ENCODE measurements around the gene ESR1.
"Not testable (repeated sequence)": the region's sequence is repeated elsewhere in the genome, so short reads cannot be mapped to it uniquely, and the experiment has no call there.

The ESR1 gene

GRCh38 chr6:151814614-151815013 is 7.1 kb downstream of the ESR1 start:
- no peak for DNase-seq

GRCh38 chr6:151822252-151823111 is 15.0 kb downstream of the ESR1 start:
- DNase-seq: no peak

- DNase-seq: no peak
These were observed 19.1 kb downstream of the ESR1 start for GRCh38 chr6:151826517-151827142.

- DNase-seq: no peak
These were observed 25.2 kb downstream of the ESR1 start for GRCh38 chr6:151832710-151833109.

GRCh38 chr6:151835396-151835795 is 27.9 kb downstream of the ESR1 start:
- no peak for DNase-seq

- no peak for DNase-seq
These were observed 29.7 kb downstream of the ESR1 start for GRCh38 chr6:151837223-151837622.

- no peak for DNase-seq
These were observed 35.3 kb downstream of the ESR1 start for GRCh38 chr6:151842816-151843215.

GRCh38 chr6:151847064-151847463 is 39.6 kb downstream of the ESR1 start:
- peak; percentile 9 for DNase-seq

- no peak for DNase-seq
These were observed 43.1 kb downstream of the ESR1 start for GRCh38 chr6:151850479-151851003.

- DNase-seq: no peak
These were observed 50.8 kb downstream of the ESR1 start for GRCh38 chr6:151858294-151858693.

GRCh38 chr6:151862461-151862860 is 55.0 kb downstream of the ESR1 start:
- no peak for DNase-seq

GRCh38 chr6:151867361-151867869 is 59.9 kb downstream of the ESR1 start:
- DNase-seq: not testable (repeated sequence)

GRCh38 chr6:151869345-151869744 is 61.9 kb downstream of the ESR1 start:
- no peak for DNase-seq

GRCh38 chr6:151869787-151870186 is 62.3 kb downstream of the ESR1 start:
- no peak for DNase-seq

- no peak for DNase-seq
These were observed 62.9 kb downstream of the ESR1 start for GRCh38 chr6:151870375-151870774.

- DNase-seq: no peak
These were observed 68.0 kb downstream of the ESR1 start for GRCh38 chr6:151875524-151875923.

- no peak for DNase-seq
These were observed 68.6 kb downstream of the ESR1 start for GRCh38 chr6:151876122-151876521.

GRCh38 chr6:151877458-151877857 is 70.0 kb downstream of the ESR1 start:
- no peak for DNase-seq

GRCh38 chr6:151881231-151881630 is 73.7 kb downstream of the ESR1 start:
- no peak for DNase-seq

- no peak for DNase-seq
These were observed 74.7 kb downstream of the ESR1 start for GRCh38 chr6:151882206-151882605.

- DNase-seq: no peak
These were observed 77.8 kb downstream of the ESR1 start for GRCh38 chr6:151885234-151885633.

- no peak for DNase-seq
These were observed 84.0 kb downstream of the ESR1 start for GRCh38 chr6:151891524-151891923.

GRCh38 chr6:151894426-151894825 is 86.9 kb downstream of the ESR1 start:
- not testable (repeated sequence) for DNase-seq

GRCh38 chr6:151899221-151899620 is 91.7 kb downstream of the ESR1 start:
- DNase-seq: not testable (repeated sequence)

Measured in MV-4-11 (cell line).